NCI-H1694 (cell line): Measurements from ENCODE around the gene FAM124A.

Source experiments
- DNase-seq: peaks from one replicate; lab custom pipeline; 2025; lab: John Stamatoyannopoulos, UW

The FAM124A gene

DNA sequence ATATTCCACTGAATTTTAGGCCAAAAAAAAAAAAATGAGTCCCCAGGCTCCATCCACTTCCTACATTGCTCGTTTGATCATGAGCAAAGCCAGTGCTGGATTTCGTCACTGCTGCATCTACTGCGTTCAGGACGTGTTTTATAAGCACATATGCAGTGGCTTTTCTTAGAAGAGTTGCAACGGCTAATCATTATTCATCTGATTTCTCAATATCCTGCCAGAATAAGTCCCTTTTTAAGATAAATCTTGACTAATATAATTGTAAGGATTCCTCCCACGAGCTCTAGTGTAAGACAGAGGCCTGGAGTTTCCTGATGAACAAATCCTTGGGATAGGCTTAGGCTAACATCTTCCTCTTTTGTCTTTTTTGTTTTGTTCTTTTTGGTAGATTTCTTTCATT, 19.5 kb downstream of the FAM124A start:
- no peak for DNase-seq

DNA sequence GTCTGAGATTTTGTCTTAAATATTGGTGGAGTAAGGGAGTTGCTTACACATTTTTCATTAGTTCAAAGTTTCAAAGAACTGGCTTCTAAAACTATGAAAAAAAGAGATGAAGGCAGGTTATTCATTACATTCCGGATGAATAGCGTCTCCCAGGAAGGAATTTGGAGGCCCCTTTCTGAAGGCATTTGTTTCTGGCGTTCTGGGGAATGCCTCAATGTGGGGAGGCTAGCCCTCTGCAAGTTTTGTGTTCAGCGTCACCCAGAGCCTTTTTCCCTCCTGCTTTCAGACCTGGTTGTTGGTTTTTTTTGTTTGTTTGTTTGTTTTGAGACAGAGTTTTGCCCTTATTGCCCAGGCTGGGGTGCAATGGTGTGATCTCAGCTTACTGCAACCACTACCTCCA, 21.0 kb downstream of the FAM124A start:
- no peak for DNase-seq

DNA sequence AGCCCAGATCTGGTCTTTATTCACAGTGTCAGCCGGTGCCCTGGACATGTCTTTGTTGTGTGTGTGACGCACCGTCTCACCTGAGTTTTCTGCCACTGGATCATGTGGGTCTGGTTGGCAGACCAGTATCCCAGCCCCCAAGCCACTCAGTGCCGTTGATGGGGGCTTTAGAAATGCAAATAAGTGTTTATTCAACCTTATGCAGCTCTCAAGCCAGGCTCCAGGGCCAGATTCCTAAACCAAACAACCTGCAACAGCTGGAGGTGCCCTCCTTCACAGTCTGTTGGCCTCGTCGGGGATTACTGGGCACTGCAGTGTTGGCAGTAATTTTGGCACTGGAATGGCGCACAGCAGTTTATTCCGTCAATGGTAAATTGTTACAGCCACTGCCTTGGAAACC, 21.6 kb downstream of the FAM124A start:
- no peak for DNase-seq

DNA sequence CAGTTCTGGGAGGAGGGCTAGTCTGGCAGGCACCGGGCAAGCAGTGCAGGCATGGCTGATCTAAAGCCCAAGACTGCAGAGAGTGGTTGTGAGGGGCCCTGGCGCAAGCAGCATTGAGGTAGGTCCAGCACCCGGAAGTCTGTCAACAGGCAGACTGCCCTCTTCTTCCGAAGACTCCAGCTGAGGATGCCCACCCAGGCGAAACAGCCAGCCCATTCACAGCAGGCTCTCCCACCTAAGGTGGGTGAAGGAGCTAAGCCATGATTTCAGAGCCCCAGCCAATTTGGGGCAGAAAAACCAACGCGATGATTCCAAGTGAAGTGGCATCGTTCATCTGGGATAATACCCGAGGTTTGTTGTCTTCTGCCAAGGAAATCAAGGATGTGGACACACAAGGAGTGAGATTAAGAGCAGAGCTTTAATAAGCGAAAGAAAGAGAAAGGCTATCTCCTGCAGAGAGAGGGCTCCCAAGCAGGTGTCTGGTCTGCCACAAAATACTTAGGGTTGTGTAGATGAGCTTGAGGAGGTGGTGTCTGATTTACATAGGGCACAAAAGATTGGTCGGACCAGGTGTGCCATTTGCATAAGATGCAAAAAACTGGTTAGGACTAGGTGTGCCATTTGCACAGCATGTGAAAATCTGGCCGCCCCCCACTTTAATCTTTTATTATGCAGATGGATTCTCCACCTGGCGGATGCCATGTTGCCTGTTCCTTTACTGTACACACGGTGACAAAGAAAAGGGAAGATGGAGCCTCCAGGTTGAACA, 22.6 kb downstream of the FAM124A start:
- DNase-seq = no peak

DNA sequence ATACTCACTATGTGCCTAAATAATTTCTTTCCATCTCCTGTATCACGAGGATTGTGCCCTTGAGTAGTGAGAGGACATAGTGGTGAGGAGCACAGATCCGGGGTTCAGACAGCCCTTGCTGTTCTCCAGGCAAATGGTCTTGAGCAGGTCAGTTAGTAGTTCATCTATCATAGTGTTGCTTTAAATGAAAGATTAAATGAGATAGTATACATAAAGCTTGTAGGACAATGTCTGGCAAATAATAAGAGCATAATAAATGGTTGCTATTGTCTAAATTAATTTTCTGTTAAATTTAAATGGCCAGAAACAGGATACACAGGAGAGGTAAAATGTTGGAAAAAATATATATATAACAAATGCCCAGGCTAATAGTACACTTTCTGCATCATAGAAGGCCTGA, 23.4 kb downstream of the FAM124A start:
- DNase-seq = no peak

DNA sequence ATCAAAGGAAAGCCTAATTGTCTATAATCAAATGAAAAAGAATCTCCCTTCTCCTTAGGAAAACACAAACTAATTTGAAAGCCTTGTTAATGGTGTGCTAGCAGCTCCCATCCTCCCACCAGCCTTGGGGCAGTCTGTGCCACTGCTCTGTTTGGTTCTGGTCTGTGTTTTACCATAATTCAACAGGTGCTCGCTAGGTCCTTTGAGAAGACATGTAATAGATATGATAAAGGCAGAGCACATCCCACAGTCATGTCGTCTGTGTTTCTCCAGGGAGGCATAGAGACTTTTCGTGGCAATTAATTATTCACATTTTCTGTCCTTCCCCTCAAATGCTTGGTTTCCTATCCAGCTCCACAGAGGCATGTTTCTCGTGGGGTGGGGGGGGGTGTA, 23.8 kb downstream of the FAM124A start:
- DNase-seq = no peak

DNA sequence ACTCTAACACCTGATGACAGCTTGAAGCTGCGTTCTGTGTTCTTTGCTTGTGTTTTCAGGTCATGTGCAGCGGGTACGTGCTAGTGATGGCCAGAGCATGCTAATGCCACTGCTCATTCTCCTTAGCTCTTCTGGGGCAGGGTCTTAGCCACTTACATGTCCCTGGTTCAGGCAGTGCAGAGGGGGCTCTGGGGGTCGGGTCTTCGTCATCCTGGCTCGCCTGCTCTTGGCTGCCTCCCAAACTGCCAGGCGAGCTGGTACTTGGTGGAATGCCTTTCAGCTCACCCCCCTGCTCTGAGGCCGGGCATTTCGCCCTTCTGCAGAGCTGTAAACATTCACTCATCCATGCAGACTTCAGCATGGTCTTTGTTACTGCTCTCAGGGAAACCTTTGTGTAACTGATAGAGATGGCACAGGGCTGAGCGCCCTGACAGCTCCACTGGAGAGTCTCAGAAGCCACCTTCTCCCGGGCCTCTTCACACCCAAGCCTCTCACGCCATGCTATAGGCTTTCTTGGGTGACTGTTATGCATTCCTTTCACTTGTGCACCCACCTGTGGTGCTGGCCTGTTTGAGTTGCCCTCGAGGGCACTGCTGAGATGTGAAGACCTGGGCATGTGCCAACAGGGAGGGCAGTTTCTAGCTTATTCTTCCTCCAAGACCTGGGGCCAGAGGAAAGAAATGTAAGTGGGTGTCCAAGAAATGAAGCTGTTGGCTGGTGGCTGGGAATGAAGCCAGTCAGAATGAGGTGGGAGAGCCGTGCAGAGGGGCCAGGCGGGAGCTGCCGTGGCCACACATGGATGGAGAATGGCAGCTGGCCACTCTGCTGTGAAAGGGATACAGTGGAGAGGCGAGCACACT, 24.4 kb downstream of the FAM124A start:
- DNase-seq = peak; percentile 45

DNA sequence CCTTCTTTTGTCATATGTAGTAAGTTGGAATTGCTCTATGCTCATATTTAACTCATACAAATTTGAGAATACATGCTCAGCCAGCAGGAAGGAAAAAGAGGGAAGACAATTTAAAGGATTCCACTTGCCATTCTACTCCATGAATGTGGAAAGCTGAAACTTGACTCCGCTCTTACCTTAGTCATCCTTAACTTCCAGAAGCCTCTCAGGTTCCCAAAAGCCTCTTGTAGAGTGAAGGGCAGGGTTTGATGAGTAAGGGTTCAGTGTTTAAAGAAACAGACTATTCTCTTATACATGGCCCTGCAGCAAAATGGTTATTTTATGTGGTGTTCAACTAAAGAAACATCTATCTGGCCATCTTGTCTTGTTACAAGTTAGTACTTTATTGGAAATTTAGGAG, 27.1 kb downstream of the FAM124A start:
- no peak for DNase-seq

DNA sequence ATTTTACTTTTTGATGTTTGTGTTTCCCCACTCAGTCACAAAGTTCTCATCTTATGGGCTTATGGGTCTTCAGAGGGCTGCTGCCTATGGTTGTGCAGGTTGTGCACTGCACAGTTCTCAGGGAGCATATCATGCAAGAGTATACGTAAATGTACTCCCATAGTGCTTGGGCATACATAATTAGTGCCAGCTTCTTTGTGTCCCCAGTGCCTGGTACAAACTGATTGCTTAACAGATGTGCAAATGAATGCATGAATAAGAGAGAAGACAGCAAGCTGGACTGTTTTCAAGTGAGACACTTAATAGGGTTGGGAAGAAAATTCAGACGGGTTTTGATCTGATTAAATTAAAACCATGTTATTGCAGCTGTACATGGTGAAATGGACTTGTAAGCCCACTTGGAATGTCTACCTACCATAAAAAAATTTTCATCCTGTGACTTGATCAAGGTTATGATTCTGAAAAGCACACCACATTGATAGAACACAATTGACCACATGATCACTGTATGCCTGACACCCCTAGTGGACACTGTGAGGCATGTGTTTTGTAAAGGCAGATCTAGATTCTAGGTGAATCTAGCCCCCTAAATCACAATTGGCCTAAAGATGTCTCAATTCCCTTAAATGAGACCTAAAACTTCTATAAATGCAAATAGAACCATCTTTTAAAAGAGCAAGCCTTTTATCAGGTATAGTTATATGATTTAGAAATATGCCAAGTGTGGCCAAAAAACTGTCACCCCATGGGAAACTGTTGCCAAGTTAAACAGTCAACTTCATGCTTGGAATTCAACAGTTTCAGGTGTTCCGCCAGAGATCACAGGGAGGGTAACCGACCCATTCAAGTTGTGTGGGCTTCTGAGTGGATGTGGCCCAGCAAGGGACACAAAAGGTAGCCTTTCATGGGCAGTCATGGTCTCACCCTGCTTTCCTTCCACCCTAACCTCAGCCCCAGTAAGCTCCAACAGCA, 27.9 kb downstream of the FAM124A start:
- DNase-seq = no peak

DNA sequence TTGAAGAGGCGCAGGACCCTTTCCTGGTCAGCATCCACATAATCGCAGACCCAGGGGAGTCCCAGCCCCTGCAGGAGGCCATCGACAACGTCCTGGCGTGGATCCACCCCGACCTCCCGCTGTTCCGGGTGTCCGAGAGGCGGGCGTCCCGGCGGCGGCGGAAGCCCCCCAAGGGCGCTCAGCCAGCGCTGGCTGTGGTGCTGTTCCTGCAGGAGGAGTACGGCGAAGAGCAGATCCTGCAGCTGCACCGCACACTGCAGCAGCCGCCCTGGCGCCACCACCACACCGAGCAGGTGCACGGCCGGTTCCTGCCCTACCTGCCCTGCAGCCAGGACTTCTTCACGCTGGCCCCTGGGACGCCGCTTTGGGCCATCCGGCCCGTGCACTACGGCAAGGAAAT, 29.3 kb downstream of the FAM124A start:
- no peak for DNase-seq

DNA sequence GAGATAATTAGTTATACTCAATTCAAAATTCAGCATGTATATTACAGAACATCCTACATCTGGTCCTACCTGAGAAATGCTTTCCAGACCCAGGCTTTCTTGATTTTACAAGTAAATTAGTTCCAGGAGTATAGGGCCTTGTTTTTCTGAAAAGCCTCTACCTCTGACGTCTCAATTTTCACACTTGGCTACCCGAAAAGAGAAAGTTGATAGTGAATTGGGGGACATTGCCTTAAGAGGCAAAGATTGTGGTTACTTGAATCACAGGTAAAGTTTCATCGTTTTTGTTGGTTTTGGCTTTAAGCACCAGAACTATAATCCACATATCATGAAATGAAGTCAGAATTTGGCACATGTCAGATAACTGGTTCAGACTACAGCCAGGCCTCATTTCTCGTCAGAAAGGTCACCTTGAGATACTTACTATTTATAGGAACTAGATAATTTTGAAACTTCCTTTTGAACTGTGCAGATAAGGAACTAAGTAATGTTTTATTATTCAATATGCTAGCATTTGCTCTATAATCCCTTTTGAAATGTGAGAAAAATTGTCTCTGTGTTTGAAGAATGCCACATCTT, 30.8 kb downstream of the FAM124A start:
- DNase-seq = no peak

DNA sequence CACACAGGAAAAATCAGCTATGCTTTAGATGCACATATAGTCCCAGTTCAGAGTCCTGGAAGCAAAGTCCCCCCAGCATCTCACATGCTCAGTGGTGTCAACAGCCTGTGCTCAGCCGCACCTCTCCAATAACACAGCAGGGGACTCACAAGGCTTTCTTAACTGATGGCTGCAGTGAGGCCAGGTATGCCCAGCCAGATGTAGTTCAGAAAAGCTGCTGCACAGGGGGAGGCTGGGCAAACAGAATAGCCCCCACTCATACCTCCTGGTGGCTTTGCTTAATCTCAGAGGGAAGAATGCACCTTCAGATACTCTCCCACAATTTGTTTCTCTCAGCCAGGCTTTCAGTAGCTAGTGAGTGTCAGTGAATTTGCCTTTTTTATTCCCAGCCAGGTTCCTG, 33.4 kb downstream of the FAM124A start:
- no peak for DNase-seq

DNA sequence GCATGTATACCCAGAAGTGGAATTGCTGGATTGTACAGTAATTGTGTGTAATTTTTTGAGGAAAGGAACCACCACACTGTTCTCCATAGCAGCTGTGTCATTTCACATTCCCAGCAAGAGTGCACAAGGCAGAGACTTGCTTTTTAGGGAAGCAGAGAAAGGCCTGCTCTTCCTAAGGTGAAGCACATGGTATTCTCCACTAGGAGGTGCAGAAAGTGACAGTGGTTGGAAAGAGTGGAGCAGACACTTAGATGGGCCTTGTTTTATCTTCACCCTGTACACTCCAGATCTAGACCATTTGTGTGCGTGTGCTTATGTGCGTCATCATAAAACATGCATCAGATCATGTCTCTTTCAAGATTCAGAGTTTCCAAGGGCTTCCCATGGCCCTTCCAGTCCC, 35.0 kb downstream of the FAM124A start:
- DNase-seq = no peak

DNA sequence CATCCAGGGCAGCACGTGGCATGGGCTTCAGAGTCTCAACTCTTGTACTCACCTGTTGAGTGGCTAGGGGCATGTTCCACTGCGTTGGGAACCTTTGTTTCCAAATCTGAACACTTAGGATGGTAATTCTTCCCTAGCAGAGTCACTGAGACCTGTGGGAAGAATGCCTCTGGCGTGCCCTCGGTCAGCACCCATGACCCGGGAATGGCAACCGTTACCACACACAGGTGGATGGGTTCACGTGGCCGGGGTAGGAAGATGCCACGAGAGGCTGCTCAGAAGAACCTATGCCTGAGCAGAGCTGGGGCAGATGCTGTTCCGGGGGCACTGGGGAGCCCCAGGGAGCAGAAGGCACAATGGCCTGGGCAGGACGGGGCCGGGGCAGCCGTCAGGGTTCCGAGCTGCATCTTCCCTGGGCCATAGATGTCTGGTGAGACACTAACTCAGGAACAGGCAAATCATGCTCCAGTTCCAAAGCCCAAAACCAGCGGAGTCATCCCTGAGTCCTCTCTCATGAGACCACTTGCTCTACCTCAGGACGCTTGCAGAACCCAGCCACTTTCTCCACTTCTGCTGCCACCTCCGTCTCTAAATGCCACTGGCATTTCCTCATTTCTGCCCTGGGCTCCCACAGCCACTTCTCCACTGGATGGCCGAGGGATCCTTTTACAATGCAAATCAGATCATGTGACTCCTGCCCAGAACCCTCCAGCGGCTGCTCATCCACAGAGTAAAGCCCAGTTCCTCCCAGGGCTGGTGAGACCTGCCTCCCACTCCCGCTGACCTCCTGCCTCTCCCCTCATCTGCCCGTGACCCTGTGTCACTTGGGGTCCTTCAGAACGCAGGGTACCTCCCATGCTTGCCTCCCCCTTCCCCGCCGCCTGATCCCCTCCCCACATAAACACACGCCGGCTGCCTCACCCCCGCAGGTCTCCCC, 36.7 kb downstream of the FAM124A start:
- no peak for DNase-seq

DNA sequence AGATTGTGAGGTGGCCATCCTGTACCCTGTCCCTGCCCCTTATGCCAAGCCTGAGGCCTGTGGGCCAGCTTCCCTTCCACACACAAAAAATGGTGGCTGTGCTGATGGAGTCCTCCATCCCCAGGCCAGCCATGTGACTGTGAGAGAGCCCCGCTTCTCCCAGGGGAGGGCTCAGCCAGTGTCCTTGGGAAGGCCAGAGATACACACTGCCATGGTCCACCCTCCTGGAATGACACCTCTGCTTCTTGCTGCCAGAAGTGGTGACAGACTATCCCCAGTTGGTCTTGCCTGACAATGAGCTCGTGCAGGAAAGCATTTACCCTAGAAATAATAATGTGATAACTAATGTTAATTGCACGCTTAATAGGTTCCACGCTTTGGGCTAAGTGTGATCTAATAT, 38.0 kb downstream of the FAM124A start:
- DNase-seq = no peak

DNA sequence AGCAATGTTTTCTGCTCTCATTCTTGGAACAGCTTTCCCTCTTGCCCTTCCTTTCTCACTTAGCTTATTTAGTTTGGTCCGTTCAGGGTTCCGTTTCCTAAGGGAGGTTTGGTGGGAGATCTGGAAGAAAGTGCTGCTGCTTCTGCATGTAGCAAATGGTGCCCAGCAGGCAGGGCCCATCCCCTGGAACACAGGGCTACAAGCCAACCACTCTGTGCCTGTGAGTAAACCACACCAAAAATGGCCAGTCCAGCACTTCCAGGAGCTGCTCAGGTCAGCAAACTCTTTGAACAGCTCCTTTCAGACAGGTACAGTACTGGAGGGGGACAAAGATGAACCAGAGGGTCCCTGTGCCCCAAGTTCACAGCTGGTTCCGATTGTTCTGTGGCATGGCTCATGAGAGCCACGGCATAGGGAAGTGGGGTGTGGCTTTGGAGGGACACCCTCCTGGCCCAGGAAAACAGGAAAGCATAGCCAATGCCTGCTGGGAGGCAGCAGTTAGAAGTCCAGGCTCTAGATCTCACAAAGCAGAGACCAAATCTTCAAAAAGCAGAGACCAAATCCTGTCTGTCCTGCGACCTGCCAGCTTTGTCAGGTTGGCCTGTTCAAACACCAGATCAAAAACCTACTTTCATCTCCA, 39.5 kb downstream of the FAM124A start:
- no peak for DNase-seq

DNA sequence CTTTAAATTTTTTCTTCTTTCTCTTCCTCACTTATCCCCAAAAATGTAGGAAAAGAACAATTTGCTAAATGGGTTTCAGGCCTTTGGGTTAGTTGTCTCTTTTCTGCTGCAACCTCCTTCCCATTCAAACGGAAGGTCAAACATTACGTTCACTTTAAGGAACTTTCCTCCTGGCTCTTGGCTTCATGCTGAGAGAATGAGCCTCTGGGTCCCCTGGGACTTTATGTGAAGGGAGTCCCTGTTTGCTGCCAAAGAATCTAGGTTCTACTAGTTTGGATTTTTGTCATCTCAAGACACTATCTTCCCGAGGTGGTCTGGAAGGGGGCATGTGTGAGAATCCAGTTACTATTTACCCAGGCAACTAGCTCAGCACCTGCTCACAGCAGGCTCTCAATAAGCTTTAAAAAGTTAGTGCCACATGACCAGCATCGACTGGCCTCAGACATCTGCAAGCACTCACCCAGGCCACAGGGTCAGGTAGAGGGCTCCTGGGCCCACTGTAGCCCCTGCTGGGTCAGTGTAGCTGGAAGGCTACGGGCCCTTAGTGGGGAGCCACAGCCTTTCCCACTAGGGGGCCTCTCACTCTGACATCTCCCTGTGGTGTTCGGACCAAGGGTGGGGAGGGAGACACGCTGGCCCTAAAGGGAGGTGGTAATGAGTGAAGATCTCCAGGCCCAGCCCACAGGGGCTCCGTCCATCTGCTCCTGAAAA, 40.5 kb downstream of the FAM124A start:
- no peak for DNase-seq

DNA sequence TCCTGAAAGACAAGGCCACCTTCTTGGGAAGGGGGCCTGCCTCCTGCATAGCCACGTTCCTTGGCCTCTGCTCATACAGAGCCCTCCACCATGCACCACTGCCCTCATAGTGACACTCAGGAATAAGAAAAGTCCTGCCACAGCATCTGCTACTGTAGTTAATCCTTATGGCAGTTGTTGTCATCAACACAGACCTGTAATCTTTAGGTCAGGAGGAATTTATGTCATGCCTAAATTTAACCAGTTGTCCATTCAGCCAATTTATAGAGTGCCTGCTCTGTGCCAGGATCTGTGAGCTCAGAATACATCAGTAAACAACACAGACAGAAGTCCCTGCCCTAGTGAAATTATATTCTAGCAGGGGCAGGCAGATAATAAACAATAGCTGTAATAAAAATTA, 44.4 kb downstream of the FAM124A start:
- DNase-seq = no peak

DNA sequence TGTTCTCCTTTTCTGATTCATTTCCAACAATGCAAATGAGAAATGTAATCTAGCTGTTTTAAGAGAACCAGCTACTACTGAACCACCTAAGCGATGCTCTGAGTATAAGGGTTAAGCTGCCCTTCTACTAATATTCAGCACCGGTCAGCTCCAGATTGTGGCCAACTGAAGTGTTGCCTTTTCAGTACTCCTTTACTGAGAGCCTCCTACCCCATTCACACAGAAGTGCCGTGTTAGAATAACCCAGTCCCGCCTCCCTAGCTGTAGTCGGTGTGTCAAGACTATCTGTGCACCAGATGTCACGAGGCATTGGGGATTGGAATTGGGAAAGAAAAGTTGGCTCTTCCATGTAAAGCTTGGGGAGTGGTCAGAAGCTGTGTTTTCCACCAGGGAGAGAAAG, 45.4 kb downstream of the FAM124A start:
- DNase-seq = no peak

DNA sequence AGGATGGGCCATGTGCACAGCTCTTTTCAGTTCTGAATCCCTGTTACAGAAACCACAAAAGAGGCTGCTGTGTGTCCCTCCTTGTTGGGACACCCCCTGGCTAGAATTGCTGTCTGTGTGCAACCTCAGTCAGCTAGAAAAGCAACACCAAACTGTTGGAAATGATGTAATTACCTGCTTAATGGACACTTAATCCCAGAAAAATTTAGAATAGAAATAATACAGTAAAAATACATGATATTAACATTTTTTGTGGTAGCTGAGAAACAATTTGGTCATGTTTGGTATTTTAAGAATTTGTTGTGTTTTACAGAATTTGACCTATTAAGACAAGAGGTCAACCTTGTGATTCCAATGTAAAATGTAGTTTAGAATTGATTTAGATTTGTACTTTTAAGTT, 46.8 kb downstream of the FAM124A start:
- no peak for DNase-seq
